Left cardiac atrium (tissue), 4 donors: ENCODE measurements around the gene CDK4. TPM values are rescaled to one million over a fixed set of nuclear protein-coding genes. Genes with fewer than 3 reads are reported as not detected.

ENCODE experiments used
- ATAC-seq, 2 donors: fragments of 200-7000 bp; cut with Tn5 transposase; one replicate each; pipeline ENCODE4 v1.9.1; 2020; ENCODE audit warnings: mild to moderate bottlenecking in 2 of 2, moderate library complexity in 2 of 2
- DNase-seq: peaks from one replicate; pipeline ENCODE4 v3.0.0-alpha.2; 2020
- intact Hi-C, 2 donors: fragments of 100-400 bp; cut with DNase I; formaldehyde crosslinking; loops; one replicate each; pipeline versions ENCODE4 v1.14.1 to v1.15.1; 2022 to 2023
- total RNA-seq, 2 donors: library from RNA; stranded (reverse); fragmentation: NEBNext Ultra II Directional; extraction: Animal tissue kit (Norgen Biotek cat#: 25700); gene quantifications; one replicate each; pipeline ENCODE4 v1.2.1, GENCODE V29; 2021
- donor health status: DM: no; HTN: yes; CAD: no.
- donor health status: DM: no; HTN: yes; CAD: no; lungs with severe emphysema.
- donor health status: DM: yes; HTN: yes; CAD: no.
- donor health status: Dilated cardiomyopathy.

CDK4 gene
- total RNA-seq, 2 donors from 2014 or later = 45.2 to 62.0 TPM

- intact Hi-C loops = no loop called here
- no peak for DNase-seq
- no peak for ATAC-seq
Observed at GRCh38 chr12:57743769-57744168, 8.3 kb downstream of the CDK4 start.

- no peak for ATAC-seq
- DNase-seq = peak; percentile 46
- intact Hi-C loops = no loop called here
Observed at GRCh38 chr12:57741844-57742738, 10.0 kb downstream of the CDK4 start.

GRCh38 chr12:57741413-57741789 lies 10.7 kb downstream of the CDK4 start:
- no peak for ATAC-seq
- intact Hi-C loops = no loop called here
- no peak for DNase-seq

- DNase-seq (peak; percentile 47), ATAC-seq (no peak)
- intact Hi-C loops = no loop called here
Observed at GRCh38 chr12:57740656-57741412, 11.3 kb downstream of the CDK4 start.

GRCh38 chr12:57739914-57740538 lies 12.1 kb downstream of the CDK4 start:
- intact Hi-C loops = no loop called here
- DNase-seq = no peak

GRCh38 chr12:57739387-57739786 lies 12.7 kb downstream of the CDK4 start:
- no peak for DNase-seq
- intact Hi-C loops = no loop called here
- ATAC-seq = no peak

More at GRCh38 chr12:57739914-57740538, 12.1 kb downstream of the CDK4 start:
- no peak for ATAC-seq

- DNase-seq = no peak
- intact Hi-C loops = no loop called here
- ATAC-seq = no peak
Observed at GRCh38 chr12:57738661-57739237, 13.4 kb downstream of the CDK4 start, which contains the start of gene AGAP2. Gene AGAP2 (minus strand): TSS chr12:57738742. CDS start chr12:57738246, 496 bp downstream.

- ATAC-seq (peak; percentile 6 to 11), DNase-seq (no peak)
- intact Hi-C loops = no loop called here
Observed at GRCh38 chr12:57737467-57738460, 14.3 kb downstream of the CDK4 start.

GRCh38 chr12:57736741-57737466 lies 15.2 kb downstream of the CDK4 start:
- no peak for DNase-seq
- ATAC-seq = no peak
- intact Hi-C loops = no loop called here

GRCh38 chr12:57735952-57736740 lies 16.0 kb downstream of the CDK4 start:
- intact Hi-C loops = no loop called here
- peak; percentile 40 for DNase-seq
- ATAC-seq = peak; percentile 26 to 40

GRCh38 chr12:57735198-57735855 lies 16.8 kb downstream of the CDK4 start:
- no peak for DNase-seq
- intact Hi-C loops = no loop called here
- ATAC-seq = no peak

GRCh38 chr12:57734591-57734990 lies 17.5 kb downstream of the CDK4 start:
- ATAC-seq (no peak), DNase-seq (no peak)
- intact Hi-C loops = no loop called here

GRCh38 chr12:57733928-57734327 lies 18.2 kb downstream of the CDK4 start:
- ATAC-seq = no peak
- intact Hi-C loops = no loop called here
- no peak for DNase-seq

- DNase-seq = no peak
- intact Hi-C loops = no loop called here
- no peak for ATAC-seq
Observed at GRCh38 chr12:57732726-57733593, 19.1 kb downstream of the CDK4 start.

GRCh38 chr12:57732270-57732669 lies 19.8 kb downstream of the CDK4 start:
- DNase-seq = no peak
- no peak for ATAC-seq
- intact Hi-C loops = no loop called here
